Right cardiac atrium (tissue), 5 donors: ENCODE data around the gene MYO16. TPM values are rescaled to one million over a fixed set of nuclear protein-coding genes. Genes with fewer than 3 reads are reported as not detected.
A peak's percentile ranks its signal among the peaks of the same experiment; 100 is the strongest.

Source experiments
- ATAC-seq, 2 donors: fragments of 200-7000 bp; cut with Tn5 transposase; one replicate each; pipeline versions ENCODE4 v1.8.0 to v1.9.1; 2020; ENCODE audit warnings: moderate library complexity in 2 of 2, mild to moderate bottlenecking in 1 of 2
- DNase-seq, 3 donors: peaks; one replicate each; pipeline ENCODE4 v3.0.0-alpha.2; 2020
- H3K27ac ChIP-seq: one replicate; pipeline ENCODE4 v1.5.1; 2013; ENCODE audit warnings: mild to moderate bottlenecking, low read length, control low read depth, moderate library complexity
- H3K27me3 ChIP-seq: one replicate; pipeline ENCODE4 v1.6.1; 2013; ENCODE audit not compliant: control insufficient read depth, insufficient read depth
- H3K4me1 ChIP-seq: one replicate; pipeline ENCODE4 v1.6.1; 2013; ENCODE audit warnings: low read length; ENCODE audit not compliant: control insufficient read depth, insufficient read depth
- H3K4me3 ChIP-seq: one replicate; pipeline ENCODE4 v1.5.1; 2013; ENCODE audit warnings: low read length, control low read depth
- H3K9me3 ChIP-seq: one replicate; pipeline ENCODE4 v1.6.1; 2013; ENCODE audit warnings: low read length; ENCODE audit not compliant: control insufficient read depth
- WGBS: extraction: QIAGEN DNeasy Blood & Tissue Kit; methylation state at CpG from one replicate; pipeline ENCODE4 v1.1.7; 2013; 5-methylcytosine and 5-hydroxymethylcytosine counted together
- intact Hi-C, 4 donors: fragments of 100-400 bp; cut with DNase I; formaldehyde crosslinking; loops; one replicate each; pipeline versions ENCODE4 v1.11.0 to v1.14.0; 2022 to 2023
- long read RNA-seq, 4 donors: library from polyadenylated mRNA; unstranded; transcript quantifications; one replicate each; pipeline ENCODE4 v2.0.0, GENCODE V29; 2020 to 2021
- polyA plus RNA-seq: library from polyadenylated mRNA; stranded (reverse); fragments of 200-250 nt; gene quantifications from one replicate; pipeline ENCODE4 v1.2.3, GENCODE V29; 2013
- total RNA-seq, 4 donors: library from RNA; stranded (reverse); fragmentation: NEBNext Ultra II Directional; extraction: Animal tissue kit (Norgen Biotek cat#: 25700); gene quantifications; one replicate each; pipeline ENCODE4 v1.2.1, GENCODE V29; 2021
- donor health status: healthy with polysubstance abuse.
- donor health status: DM: no; HTN: yes; CAD: no.
- donor health status: DM: no; HTN: no; CAD: no.
- donor health status: DM: no; HTN: yes; CAD: no; lungs with severe emphysema.
- donor health status: DM: yes; HTN: yes; CAD: no.

Gene MYO16
- total RNA-seq (1 to 10 TPM in 3 of 4 donors, under 1 TPM in 1; 0.82 to 5.9 (median 1.9) TPM), polyA plus RNA-seq (1.00 TPM)
- long read RNA-seq, donor 1, partial matches to known transcripts = 14 of 15 reads
- long read RNA-seq, donor 1, other reads (novel, unspliced or antisense) = 1 of 15 reads
- long read RNA-seq, donor 2, partial matches to known transcripts = 4 of 5 reads
- long read RNA-seq, donor 2, other reads (novel, unspliced or antisense) = 1 of 5 reads
- long read RNA-seq, donor 3, partial matches to known transcripts = 61 of 96 reads
- long read RNA-seq, donor 3, other reads (novel, unspliced or antisense) = 35 of 96 reads
- long read RNA-seq, donor 4, partial matches to known transcripts = 12 of 12 reads
- long read RNA-seq, donor 4, other reads (novel, unspliced or antisense) = 0 of 12 reads

- peaks cover 2% of the 10 kb centered on the region for H3K9me3 ChIP-seq
- no peak within 1 kb of the TSS for H3K27ac ChIP-seq
- ATAC-seq (peak in 1 of 2 donors; percentile 24), DNase-seq (no peak)
- H3K27me3 ChIP-seq = no peaks in the 10 kb centered on the region
- H3K4me1 ChIP-seq = no peaks in the 10 kb centered on the region
- intact Hi-C loops = no loop called here
- no peak within 1 kb of the TSS for H3K4me3 ChIP-seq
- WGBS = 33% methylated on average over 11 of the region's 11 CpGs
Observed at GRCh38 chr13:108629181-108629752, at the start of gene MYO16. Gene MYO16 (plus strand): TSS chr13:108629611. CDS start chr13:108629845, 234 bp downstream.

DNA sequence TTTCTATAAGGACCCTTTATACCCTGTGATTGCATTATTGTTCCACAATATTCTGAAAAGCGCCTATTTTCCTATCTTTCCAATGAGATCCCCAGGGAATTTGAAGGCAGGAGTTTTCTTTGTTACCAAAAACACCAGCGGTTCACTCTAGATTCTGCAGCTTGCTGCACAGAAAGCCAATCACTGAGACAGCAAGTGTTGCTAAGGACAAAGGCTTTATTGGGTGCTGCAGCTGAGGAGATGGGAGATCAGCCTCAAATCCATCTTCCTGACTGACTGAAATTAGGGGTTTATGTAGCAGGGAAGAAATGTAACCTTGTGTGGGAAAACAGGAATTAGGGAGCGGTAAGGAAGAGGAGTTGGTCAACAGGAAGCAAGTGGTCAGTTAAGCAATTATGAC, 42.6 kb upstream of the MYO16 start:
- H3K27me3 ChIP-seq = no peaks in the 10 kb centered on the region
- ATAC-seq (no peak), DNase-seq (no peak)
- intact Hi-C loops = no loop called here
- no peak overlapping the region for H3K27ac ChIP-seq
- peaks cover 2% of the 10 kb centered on the region for H3K9me3 ChIP-seq
- 82% methylated on average over 3 of the region's 3 CpGs for WGBS
- H3K4me1 ChIP-seq = no peaks in the 10 kb centered on the region
- H3K4me3 ChIP-seq = no peak overlapping the region

- Histone ChIP-seq H3K9me3 (peaks cover 2% of the 10 kb centered on the region), H3K27ac (no peak overlapping the region), H3K27me3 (no peaks in the 10 kb centered on the region), H3K4me3 (no peak overlapping the region), H3K4me1 (no peaks in the 10 kb centered on the region)
- ATAC-seq = no peak
- DNase-seq = no peak
- WGBS = 77% methylated on average over 3 of the region's 3 CpGs
- intact Hi-C loops = no loop called here
Observed at GRCh38 chr13:108588516-108588915, 40.9 kb upstream of the MYO16 start.

DNA sequence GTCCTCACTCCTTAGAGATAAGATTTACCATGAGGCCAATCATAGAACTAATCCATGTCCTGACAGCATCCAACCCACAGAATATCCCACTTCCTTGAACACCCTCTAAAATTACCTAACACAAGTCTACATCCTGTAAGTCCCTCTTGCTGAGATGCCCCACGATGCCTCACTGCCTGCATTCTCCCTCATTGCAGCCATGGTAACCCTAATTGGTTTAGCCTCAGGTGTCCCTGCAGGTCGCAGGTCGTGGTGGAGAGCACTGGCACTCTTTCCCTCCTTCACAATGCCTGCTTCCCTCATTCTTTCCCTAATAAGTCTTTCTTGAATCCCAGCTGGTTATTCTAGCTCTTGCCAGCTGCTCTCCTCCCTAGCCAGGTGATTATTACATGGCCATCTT, 35.3 kb upstream of the MYO16 start:
- ATAC-seq (no peak), DNase-seq (no peak)
- Histone ChIP-seq H3K9me3 (no peaks in the 10 kb centered on the region), H3K4me1 (no peaks in the 10 kb centered on the region), H3K27ac (no peak overlapping the region), H3K4me3 (no peak overlapping the region), H3K27me3 (no peaks in the 10 kb centered on the region)
- intact Hi-C loops = no loop called here
- WGBS = 16% methylated on average over 3 of the region's 3 CpGs

DNA sequence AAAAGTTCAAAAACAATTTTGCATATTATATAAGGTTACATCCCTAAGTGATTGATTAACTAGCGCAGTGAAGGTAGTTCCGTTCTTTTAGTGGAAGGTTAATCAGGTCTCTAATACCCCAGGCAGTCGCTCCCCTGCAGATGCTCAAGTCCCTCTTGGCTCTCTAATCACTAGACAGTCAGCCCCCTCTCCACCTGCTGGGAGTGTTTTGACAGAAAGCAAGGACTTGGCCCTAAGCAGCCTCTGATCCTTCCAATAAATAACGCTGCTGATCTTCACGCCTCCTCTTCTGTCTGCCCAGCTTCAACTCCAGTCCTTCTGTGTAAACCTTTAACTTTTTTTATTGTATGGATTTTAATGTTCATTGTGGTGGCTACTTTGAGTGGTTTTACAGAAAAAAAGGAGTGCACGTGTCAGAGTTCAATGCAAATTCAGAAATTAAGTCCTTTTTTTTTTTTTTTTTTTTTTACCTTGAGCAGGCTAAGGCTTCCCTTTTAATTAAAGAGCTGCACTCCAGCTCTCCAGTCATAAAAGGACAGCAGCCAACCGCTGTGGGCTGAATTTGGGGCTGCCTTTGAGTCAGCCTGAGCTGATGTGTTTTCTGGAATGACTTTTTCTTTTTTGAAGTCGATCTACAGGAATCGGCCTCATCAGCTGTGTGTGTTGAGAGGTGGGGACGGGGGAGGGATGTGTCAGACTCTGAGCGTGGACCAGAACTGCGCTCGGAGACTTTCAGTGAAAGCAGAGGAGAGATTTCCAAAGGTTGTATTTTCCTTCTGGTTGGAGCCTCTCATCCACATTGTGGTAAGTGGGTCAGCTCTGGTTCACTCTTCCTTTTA, 33.8 kb upstream of the MYO16 start:
- H3K9me3 ChIP-seq = no peaks in the 10 kb centered on the region
- ATAC-seq = no peak
- DNase-seq = no peak
- no peaks in the 10 kb centered on the region for H3K4me1 ChIP-seq
- 40% methylated on average over 13 of the region's 13 CpGs for WGBS
- intact Hi-C loops = no loop called here
- H3K27me3 ChIP-seq = no peaks in the 10 kb centered on the region
- H3K4me3 ChIP-seq = no peak overlapping the region
- no peak overlapping the region for H3K27ac ChIP-seq

GRCh38 chr13:108597943-108598342, 31.5 kb upstream of the MYO16 start:
- Histone ChIP-seq H3K27ac (no peak overlapping the region), H3K4me1 (no peaks in the 10 kb centered on the region), H3K9me3 (no peaks in the 10 kb centered on the region), H3K4me3 (no peak overlapping the region), H3K27me3 (no peaks in the 10 kb centered on the region)
- WGBS = 72% methylated on average over 5 of the region's 5 CpGs
- DNase-seq = no peak
- intact Hi-C loops = no loop called here
- no peak for ATAC-seq

- Histone ChIP-seq H3K27me3 (no peaks in the 10 kb centered on the region), H3K4me1 (no peaks in the 10 kb centered on the region), H3K4me3 (no peak overlapping the region), H3K9me3 (peaks cover 2% of the 10 kb centered on the region), H3K27ac (no peak overlapping the region)
- ATAC-seq (no peak), DNase-seq (no peak)
- intact Hi-C loops = loop anchor here in 3 of 4 donors (5.0 to 10.0 kb wide), 2 partner anchors 286 to 288 kb away; no protein-coding TSS in a partner anchor
- WGBS = 84% methylated on average over 2 of the region's 2 CpGs
Observed at GRCh38 chr13:108606424-108606823, 23.0 kb upstream of the MYO16 start.

DNA sequence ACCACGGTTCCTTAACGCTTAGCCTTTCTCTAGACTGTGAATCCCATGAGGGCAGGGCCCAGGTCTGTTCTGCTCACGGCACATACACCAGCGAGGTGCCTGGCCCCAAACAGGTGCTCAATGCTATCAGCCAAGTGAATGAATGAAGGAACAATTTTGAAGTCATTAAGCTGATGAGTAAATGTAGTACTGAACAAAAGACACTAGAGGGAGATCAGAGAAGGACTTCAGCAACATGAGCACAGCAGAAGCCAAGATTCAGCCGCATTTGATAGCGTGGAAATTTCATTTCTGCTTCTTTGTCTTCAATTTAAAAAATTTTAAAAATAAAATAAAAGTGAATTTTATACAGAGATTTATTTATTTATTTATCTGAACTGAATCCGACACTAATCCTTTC, 20.1 kb upstream of the MYO16 start:
- Histone ChIP-seq H3K4me3 (no peak overlapping the region), H3K4me1 (no peaks in the 10 kb centered on the region), H3K27ac (no peak overlapping the region), H3K27me3 (no peaks in the 10 kb centered on the region), H3K9me3 (peaks cover 2% of the 10 kb centered on the region)
- ATAC-seq = peak in 1 of 2 donors; percentile 40
- 67% methylated on average over 7 of the region's 7 CpGs for WGBS
- DNase-seq = no peak
- intact Hi-C loops = loop anchor here in 3 of 4 donors (5.0 to 10.0 kb wide), 2 partner anchors 283 to 285 kb away; no protein-coding TSS in a partner anchor

DNA sequence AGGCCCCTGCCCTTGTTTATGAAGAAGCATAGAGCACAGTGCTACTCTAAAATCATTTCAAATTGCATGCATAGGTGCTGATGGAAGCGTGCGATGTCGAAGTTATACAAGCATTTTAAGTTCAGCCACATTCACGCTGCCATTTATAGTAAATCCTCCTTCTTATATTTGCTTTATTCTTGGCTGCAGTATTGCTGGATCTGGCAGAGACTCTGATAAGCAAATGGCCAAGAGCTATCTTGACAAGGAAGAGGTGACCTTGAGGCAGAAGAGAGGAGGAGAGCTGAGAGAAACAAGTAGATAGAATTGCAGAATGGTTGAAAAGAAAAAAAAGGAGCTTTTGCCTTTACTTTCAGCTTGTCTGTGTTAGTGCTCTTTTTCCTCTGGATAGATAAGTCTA, 18.9 kb upstream of the MYO16 start:
- Histone ChIP-seq H3K27me3 (no peaks in the 10 kb centered on the region), H3K9me3 (peaks cover 2% of the 10 kb centered on the region), H3K4me3 (no peak overlapping the region), H3K4me1 (no peaks in the 10 kb centered on the region), H3K27ac (no peak overlapping the region)
- DNase-seq = no peak
- intact Hi-C loops = loop anchor here in 1 of 4 donors (10.0 kb wide), 1 partner anchor 284 kb away; no protein-coding TSS in a partner anchor
- ATAC-seq = peak in 1 of 2 donors; percentile 56
- WGBS = 41% methylated on average over 4 of the region's 4 CpGs

DNA sequence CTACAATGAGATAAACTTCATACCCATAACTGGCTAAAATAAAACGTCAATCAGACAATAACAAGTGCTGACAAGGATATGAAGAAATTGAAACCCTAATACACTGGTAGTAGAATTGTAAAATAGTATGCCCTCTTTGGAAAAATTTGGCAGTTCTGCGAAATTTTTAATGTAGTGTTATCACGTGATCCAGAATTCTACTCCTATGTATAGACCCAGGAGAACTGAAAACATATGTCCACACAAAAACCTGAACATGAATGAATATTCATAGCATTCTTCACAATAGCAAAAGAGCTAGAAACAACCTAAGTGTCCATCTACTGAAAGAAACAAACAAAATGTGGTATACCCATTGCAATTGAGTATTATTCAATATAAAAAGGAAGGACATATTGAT, 14.2 kb upstream of the MYO16 start:
- intact Hi-C loops = loop anchor here in 1 of 4 donors (10.0 kb wide), 1 partner anchor 280 kb away; no protein-coding TSS in a partner anchor

More for the DNA sequence above, 14.2 kb upstream of the MYO16 start:
- WGBS = 76% methylated on average over 3 of the region's 3 CpGs
- no peaks in the 10 kb centered on the region for H3K27me3 ChIP-seq
- no peaks in the 10 kb centered on the region for H3K9me3 ChIP-seq
- no peaks in the 10 kb centered on the region for H3K4me1 ChIP-seq
- H3K4me3 ChIP-seq = no peak overlapping the region
- no peak for ATAC-seq
- H3K27ac ChIP-seq = no peak overlapping the region
- no peak for DNase-seq
